Naive thymus-derived CD8-positive, alpha-beta T cell (primary cell): ENCODE measurements around the gene IL27RA. TPM values are rescaled to one million over a fixed set of nuclear protein-coding genes. Genes with fewer than 3 reads are reported as not detected.

ENCODE experiments used
- ATAC-seq, 2 donors: fragments of 150-1000 bp; cut with Tn5 transposase in 1 of 2; sonication (Bioruptor Pico), chemical (Tn5 transposase) in 1 of 2; 1 replicate in 1 of 2; 2 replicates in 1 of 2; pipeline ENCODE4 v1.10.0; 2021; ENCODE audit warnings: mild to moderate bottlenecking in 2 of 2, moderate library complexity in 2 of 2
- POLR2A ChIA-PET: fragments of 350-600 bp; sonication (Branson Sonifier 250); formaldehyde crosslinking; loops from one replicate; lab custom pipeline; 2021; ENCODE audit warnings: antibody characterized with exemption; lab: Charles Lee
- DNase-seq, 10 donors: peaks; one replicate each; pipeline versions ENCODE4 v3.0.0 to v3.0.0-alpha.2; 2020 to 2022
- H3K27ac Mint-ChIP-seq, 10 donors: one replicate each; pipeline ENCODE4 v1.8.0; 2020 to 2022; ENCODE audit warnings: mild to moderate bottlenecking in 10 of 10, mixed read lengths in 10 of 10, moderate library complexity in 4 of 10, inconsistent platforms in 1 of 10
- H3K27me3 Mint-ChIP-seq, 5 donors: one replicate each; pipeline ENCODE4 v1.8.0; 2021 to 2022; ENCODE audit warnings: mixed read lengths in 5 of 5
- H3K36me3 Mint-ChIP-seq, 3 donors: one replicate each; pipeline ENCODE4 v1.8.0; 2020 to 2022; ENCODE audit warnings: mixed read lengths in 3 of 3, mild to moderate bottlenecking in 2 of 3, inconsistent platforms in 1 of 3
- H3K4me1 Mint-ChIP-seq, 4 donors: one replicate each; pipeline ENCODE4 v1.8.0; 2021 to 2022; ENCODE audit warnings: mixed read lengths in 4 of 4
- H3K4me3 Mint-ChIP-seq, 10 donors: one replicate each; pipeline ENCODE4 v1.8.0; 2020 to 2022; ENCODE audit warnings: mild to moderate bottlenecking in 10 of 10, mixed read lengths in 10 of 10, moderate library complexity in 6 of 10, inconsistent platforms in 1 of 10
- H3K9me3 Mint-ChIP-seq, 9 donors: one replicate each; pipeline ENCODE4 v1.8.0; 2020 to 2022; ENCODE audit warnings: mixed read lengths in 9 of 9, mild to moderate bottlenecking in 3 of 9, inconsistent platforms in 1 of 9, moderate library complexity in 1 of 9
- polyA plus RNA-seq, 3 donors: library from polyadenylated mRNA; unstranded; fragments of 300-500 nt; fragmentation: Illumina TruSeq; gene quantifications; one replicate each; pipeline ENCODE4 v1.2.3, GENCODE V29; 2021
- total RNA-seq, 8 experiments: library from RNA in 2 of 8; stranded (reverse) in 2 of 8; gene quantifications; one replicate each; pipeline ENCODE4 v1.2.3 and lab custom pipeline; 2021 to 2026

Gene IL27RA
- total and polyA plus RNA-seq, 5 experiments from 2014 or later, result 54.2 to 91.2 (median 54.7) TPM

- Mint-ChIP-seq H3K27me3 (peaks cover 18 to 41% (median 23%) of the 10 kb centered on the region in 5 donors), H3K36me3 (peaks cover 0 to 3% (median 0%) of the 10 kb centered on the region in 3 donors), H3K9me3 (no peaks in the 10 kb centered on the region), H3K27ac (no peak overlapping the region), H3K4me1 (peaks cover 7 to 18% (median 15%) of the 10 kb centered on the region in 4 donors), H3K4me3 (no peak overlapping the region)
- POLR2A ChIA-PET, result no interaction called here
- DNase-seq, result no peak
- no peak for ATAC-seq
These were observed 30.9 kb downstream of the IL27RA start for GRCh38 chr19:14062558-14062855.

GRCh38 chr19:14063105-14063504, 31.5 kb downstream of the IL27RA start:
- peak overlapping the region in 1 of 10 donors; percentile 7 for H3K27ac Mint-ChIP-seq
- peaks cover 18 to 36% (median 22%) of the 10 kb centered on the region in 5 donors for H3K27me3 Mint-ChIP-seq
- DNase-seq, result no peak
- H3K9me3 Mint-ChIP-seq, result no peaks in the 10 kb centered on the region
- POLR2A ChIA-PET, result no interaction called here
- ATAC-seq, result no peak
- H3K36me3 Mint-ChIP-seq, result peaks cover 0 to 3% (median 0%) of the 10 kb centered on the region in 3 donors
- no peak overlapping the region for H3K4me3 Mint-ChIP-seq
- peaks cover 7 to 13% (median 11%) of the 10 kb centered on the region in 4 donors for H3K4me1 Mint-ChIP-seq

GRCh38 chr19:14066134-14066533, 34.6 kb downstream of the IL27RA start:
- peaks cover 0 to 2% (median 0%) of the 10 kb centered on the region in 4 donors for H3K4me1 Mint-ChIP-seq
- H3K27ac Mint-ChIP-seq, result peak overlapping the region in 1 of 10 donors; percentile 36
- POLR2A ChIA-PET, result interaction anchor here (0.5 to 0.8 kb wide), 3 partner anchors 13 to 81 kb away, joined by 3 to 11 read pairs (median 5); no protein-coding TSS in a partner anchor
- no peak for DNase-seq
- peak; percentile 16 to 35 for ATAC-seq
- H3K36me3 Mint-ChIP-seq, result peaks cover 0 to 3% (median 0%) of the 10 kb centered on the region in 3 donors
- H3K4me3 Mint-ChIP-seq, result no peak overlapping the region
- H3K9me3 Mint-ChIP-seq, result no peaks in the 10 kb centered on the region
- peaks cover 2 to 6% (median 5%) of the 10 kb centered on the region in 5 donors for H3K27me3 Mint-ChIP-seq

GRCh38 chr19:14070268-14071050, 38.9 kb downstream of the IL27RA start:
- no peak for ATAC-seq
- Mint-ChIP-seq H3K27ac (no peak overlapping the region), H3K4me3 (peak overlapping the region in 4 of 10 donors; percentile 2 to 52 (median 19)), H3K4me1 (peaks cover 8 to 17% (median 17%) of the 10 kb centered on the region in 4 donors), H3K9me3 (no peaks in the 10 kb centered on the region), H3K36me3 (no peaks in the 10 kb centered on the region), H3K27me3 (peaks cover 0 to 4% (median 0%) of the 10 kb centered on the region in 5 donors)
- no peak for DNase-seq
- POLR2A ChIA-PET, result interaction anchor here (0.6 to 1.6 kb wide), 5 partner anchors 10 to 189 kb away, joined by 3 to 10 read pairs (median 3); no protein-coding TSS in a partner anchor

- H3K27me3 Mint-ChIP-seq, result no peaks in the 10 kb centered on the region
- peak within 1 kb of the TSS in 7 of 10 donors; percentile 57 to 97 (median 87) for H3K27ac Mint-ChIP-seq
- no peaks in the 10 kb centered on the region for H3K9me3 Mint-ChIP-seq
- ATAC-seq (peak in 1 of 2 donors; percentile 1), DNase-seq (peak in 4 of 10 donors; percentile 13 to 26 (median 18))
- H3K4me1 Mint-ChIP-seq, result peaks cover 7 to 21% (median 17%) of the 10 kb centered on the region in 4 donors
- POLR2A ChIA-PET, result interaction anchor here (0.5 to 1.6 kb wide), 13 partner anchors 15 to 348 kb away, joined by 3 to 10 read pairs (median 4); partner anchors contain the start of genes ASF1B, DCAF15, IL27RA and ZSWIM4
- H3K4me3 Mint-ChIP-seq, result peak within 1 kb of the TSS; percentile 84 to 97 (median 92)
- no peaks in the 10 kb centered on the region for H3K36me3 Mint-ChIP-seq
These were observed 41.1 kb downstream of the IL27RA start, which contains the start of gene MISP3 for GRCh38 chr19:14072535-14073260. MISP3 (plus strand) TSS chr19:14072786; CDS start chr19:14073310, 524 bp downstream.

- DNase-seq (peak; percentile 58 to 88 (median 80)), ATAC-seq (peak; percentile 79 to 81)
- POLR2A ChIA-PET, result interaction anchor here (0.5 to 1.6 kb wide), 17 partner anchors 14 to 347 kb away, joined by 3 to 7 read pairs (median 4); partner anchors contain the start of genes ASF1B, DCAF15, IL27RA and RFX1
- Mint-ChIP-seq H3K27ac (peak overlapping the region in 9 of 10 donors; percentile 31 to 97 (median 83)), H3K4me1 (peaks cover 7 to 21% (median 17%) of the 10 kb centered on the region in 4 donors), H3K9me3 (no peaks in the 10 kb centered on the region), H3K4me3 (peak overlapping the region; percentile 84 to 97 (median 92)), H3K27me3 (no peaks in the 10 kb centered on the region), H3K36me3 (no peaks in the 10 kb centered on the region)
These were observed 41.8 kb downstream of the IL27RA start for GRCh38 chr19:14073261-14073924.

GRCh38 chr19:14073925-14074838, 42.6 kb downstream of the IL27RA start:
- Mint-ChIP-seq H3K36me3 (no peaks in the 10 kb centered on the region), H3K4me1 (peaks cover 7 to 23% (median 17%) of the 10 kb centered on the region in 4 donors), H3K9me3 (no peaks in the 10 kb centered on the region), H3K4me3 (peak overlapping the region; percentile 84 to 97 (median 92)), H3K27ac (peak overlapping the region; percentile 41 to 97 (median 83)), H3K27me3 (no peaks in the 10 kb centered on the region)
- DNase-seq, result peak in 2 of 10 donors; percentile 19 to 36
- POLR2A ChIA-PET, result interaction anchor here (0.6 to 1.6 kb wide), 11 partner anchors 13 to 195 kb away, joined by 3 to 7 read pairs (median 4); partner anchors contain the start of genes ASF1B, IL27RA and RFX1
- peak; percentile 4 to 15 for ATAC-seq

GRCh38 chr19:14078411-14078810, 46.8 kb downstream of the IL27RA start:
- peak overlapping the region in 1 of 10 donors; percentile 24 for H3K4me3 Mint-ChIP-seq
- H3K4me1 Mint-ChIP-seq, result peaks cover 12 to 46% (median 35%) of the 10 kb centered on the region in 4 donors
- H3K9me3 Mint-ChIP-seq, result no peaks in the 10 kb centered on the region
- no peak for DNase-seq
- no peak overlapping the region for H3K27ac Mint-ChIP-seq
- no peaks in the 10 kb centered on the region for H3K36me3 Mint-ChIP-seq
- POLR2A ChIA-PET, result interaction anchor here (0.7 to 1.4 kb wide), 7 partner anchors 11 to 294 kb away, joined by 3 to 12 read pairs (median 4); partner anchors contain the start of gene ASF1B
- ATAC-seq, result no peak
- no peaks in the 10 kb centered on the region for H3K27me3 Mint-ChIP-seq

GRCh38 chr19:14080887-14081796, 49.6 kb downstream of the IL27RA start:
- H3K4me3 Mint-ChIP-seq, result peak overlapping the region; percentile 84 to 98 (median 95)
- POLR2A ChIA-PET, result interaction anchor here (0.6 to 3.2 kb wide), 26 partner anchors 9 to 437 kb away, joined by 3 to 16 read pairs (median 4); partner anchors contain the start of genes ASF1B, DCAF15, DNAJB1 and IL27RA
- peak overlapping the region; percentile 74 to 99 (median 97) for H3K27ac Mint-ChIP-seq
- no peaks in the 10 kb centered on the region for H3K9me3 Mint-ChIP-seq
- peaks cover 8 to 29% (median 19%) of the 10 kb centered on the region in 4 donors for H3K4me1 Mint-ChIP-seq
- peak; percentile 96 to 100 (median 99) for DNase-seq
- peak; percentile 93 to 96 for ATAC-seq
- H3K27me3 Mint-ChIP-seq, result no peaks in the 10 kb centered on the region
- peaks cover 0 to 2% (median 0%) of the 10 kb centered on the region in 3 donors for H3K36me3 Mint-ChIP-seq
